ENCODE results near the gene CLN6. TPM values are rescaled to one million over a fixed set of nuclear protein-coding genes. Genes with fewer than 3 reads are reported as not detected.

Gene CLN6
- total RNA-seq, 4 donors from 2014 or later: 1.8 to 34.0 (median 13.1) TPM

GRCh38 chr15:68199340-68199739 lies 30.2 kb downstream of the CLN6 start:
- no peak for TF ChIP-seq POLR2A (IDR thresholded peaks at IDR 0.05)
- TF ChIP-seq, protein P1, sequence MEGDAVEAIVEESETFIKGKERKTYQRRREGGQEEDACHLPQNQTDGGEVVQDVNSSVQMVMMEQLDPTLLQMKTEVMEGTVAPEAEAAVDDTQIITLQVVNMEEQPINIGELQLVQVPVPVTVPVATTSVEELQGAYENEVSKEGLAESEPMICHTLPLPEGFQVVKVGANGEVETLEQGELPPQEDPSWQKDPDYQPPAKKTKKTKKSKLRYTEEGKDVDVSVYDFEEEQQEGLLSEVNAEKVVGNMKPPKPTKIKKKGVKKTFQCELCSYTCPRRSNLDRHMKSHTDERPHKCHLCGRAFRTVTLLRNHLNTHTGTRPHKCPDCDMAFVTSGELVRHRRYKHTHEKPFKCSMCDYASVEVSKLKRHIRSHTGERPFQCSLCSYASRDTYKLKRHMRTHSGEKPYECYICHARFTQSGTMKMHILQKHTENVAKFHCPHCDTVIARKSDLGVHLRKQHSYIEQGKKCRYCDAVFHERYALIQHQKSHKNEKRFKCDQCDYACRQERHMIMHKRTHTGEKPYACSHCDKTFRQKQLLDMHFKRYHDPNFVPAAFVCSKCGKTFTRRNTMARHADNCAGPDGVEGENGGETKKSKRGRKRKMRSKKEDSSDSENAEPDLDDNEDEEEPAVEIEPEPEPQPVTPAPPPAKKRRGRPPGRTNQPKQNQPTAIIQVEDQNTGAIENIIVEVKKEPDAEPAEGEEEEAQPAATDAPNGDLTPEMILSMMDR (IDR thresholded peaks at IDR 0.05): no peak
- H3K4me1 ChIP-seq: no peaks in the 10 kb centered on the region
- H3K27ac ChIP-seq: no peak overlapping the region
- no peaks in the 10 kb centered on the region for H3K36me3 ChIP-seq
- DNase-seq: no peak
- H3K9me3 ChIP-seq: no peaks in the 10 kb centered on the region
- no peak overlapping the region for H3K4me3 ChIP-seq
- intact Hi-C loops (cut with DNase I; ENCODE audit: low total_unique reads): no loop called here
- H3K27me3 ChIP-seq: no peaks in the 10 kb centered on the region

GRCh38 chr15:68197661-68198437 lies 31.7 kb downstream of the CLN6 start:
- no peak for TF ChIP-seq POLR2A (IDR thresholded peaks at IDR 0.05)
- TF ChIP-seq, protein P1 (IDR thresholded peaks at IDR 0.05): no peak
- no peak for DNase-seq
- H3K4me3 ChIP-seq: no peak overlapping the region
- no peak overlapping the region for H3K27ac ChIP-seq
- no peaks in the 10 kb centered on the region for H3K27me3 ChIP-seq
- intact Hi-C loops (cut with DNase I; ENCODE audit: low total_unique reads): no loop called here
- H3K4me1 ChIP-seq: no peaks in the 10 kb centered on the region
- no peaks in the 10 kb centered on the region for H3K9me3 ChIP-seq
- H3K36me3 ChIP-seq: no peaks in the 10 kb centered on the region

DNA sequence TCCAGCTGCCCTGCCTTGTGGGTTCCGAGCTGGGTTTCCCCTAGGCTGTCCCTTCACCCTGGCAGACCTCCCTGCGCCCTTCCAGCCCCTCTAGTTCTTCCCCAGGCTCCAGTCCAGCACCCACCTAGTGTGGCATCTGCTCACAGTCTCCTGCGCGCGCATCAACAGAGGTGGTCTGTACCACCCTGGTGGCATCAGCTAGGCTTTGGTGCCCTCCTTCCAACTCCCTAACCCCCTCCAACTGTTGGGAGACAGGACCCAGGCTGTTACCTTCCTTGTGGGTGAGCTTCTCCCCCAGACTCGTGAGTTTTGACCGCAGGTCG lies 32.4 kb downstream of the CLN6 start:
- Histone ChIP-seq H3K4me1 (no peaks in the 10 kb centered on the region), H3K9me3 (no peaks in the 10 kb centered on the region), H3K27ac (no peak overlapping the region), H3K4me3 (no peak overlapping the region), H3K27me3 (no peaks in the 10 kb centered on the region), H3K36me3 (no peaks in the 10 kb centered on the region)
- DNase-seq: no peak
- TF ChIP-seq POLR2A (IDR thresholded peaks at IDR 0.05): no peak
- TF ChIP-seq, protein P1 (IDR thresholded peaks at IDR 0.05): no peak
- intact Hi-C loops (cut with DNase I; ENCODE audit: low total_unique reads): no loop called here

DNA sequence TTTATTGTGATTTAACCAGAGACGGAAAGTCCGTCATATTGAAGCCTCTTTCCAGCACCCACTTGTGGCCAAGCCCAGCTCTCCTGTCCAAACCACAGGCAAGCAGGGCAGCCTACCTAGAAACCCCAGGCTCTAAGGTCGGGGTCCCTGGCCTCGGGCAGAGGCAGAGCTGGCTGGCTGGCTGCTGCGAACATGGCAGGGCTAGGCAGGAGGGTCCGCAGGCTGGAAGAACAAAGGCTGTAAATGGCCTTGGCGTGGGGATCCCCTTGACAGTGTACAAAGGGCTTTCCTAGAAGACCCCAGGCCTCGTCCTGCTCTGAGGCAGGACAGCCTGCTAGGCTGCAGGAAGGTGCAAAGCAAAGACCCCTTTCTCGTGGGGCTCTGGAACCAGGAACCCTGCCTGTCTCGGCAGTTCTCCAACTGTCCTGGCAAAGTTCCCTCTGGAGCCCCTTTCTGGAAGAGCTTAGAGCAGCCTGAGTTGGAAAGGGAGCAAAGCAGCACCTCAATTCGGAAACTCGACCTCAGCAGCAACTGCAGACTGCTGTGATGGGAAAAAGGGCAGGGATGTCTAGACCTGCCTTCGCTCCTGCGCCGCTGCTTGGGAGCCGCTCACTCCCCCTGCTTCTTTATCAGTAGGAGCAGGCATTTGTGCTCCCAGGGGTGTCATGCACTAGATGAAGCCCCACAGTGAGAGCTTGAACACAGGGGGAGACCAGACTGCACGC lies 32.9 kb downstream of the CLN6 start:
- TF ChIP-seq, protein P1 (IDR thresholded peaks at IDR 0.05): no peak
- TF ChIP-seq POLR2A (IDR thresholded peaks at IDR 0.05): no peak
- Histone ChIP-seq H3K27me3 (no peaks in the 10 kb centered on the region), H3K4me3 (no peak overlapping the region), H3K27ac (no peak overlapping the region), H3K36me3 (no peaks in the 10 kb centered on the region), H3K4me1 (no peaks in the 10 kb centered on the region), H3K9me3 (no peaks in the 10 kb centered on the region)
- no peak for DNase-seq
- intact Hi-C loops (cut with DNase I; ENCODE audit: low total_unique reads): no loop called here
